ENCODE measurements around the gene MESP1. TPM values are rescaled to one million over a fixed set of nuclear protein-coding genes. Genes with fewer than 3 reads are reported as not detected.

Gene MESP1
- total and polyA plus RNA-seq, 12 donors, result 0.46 to 11.7 (median 4.8) TPM

DNA sequence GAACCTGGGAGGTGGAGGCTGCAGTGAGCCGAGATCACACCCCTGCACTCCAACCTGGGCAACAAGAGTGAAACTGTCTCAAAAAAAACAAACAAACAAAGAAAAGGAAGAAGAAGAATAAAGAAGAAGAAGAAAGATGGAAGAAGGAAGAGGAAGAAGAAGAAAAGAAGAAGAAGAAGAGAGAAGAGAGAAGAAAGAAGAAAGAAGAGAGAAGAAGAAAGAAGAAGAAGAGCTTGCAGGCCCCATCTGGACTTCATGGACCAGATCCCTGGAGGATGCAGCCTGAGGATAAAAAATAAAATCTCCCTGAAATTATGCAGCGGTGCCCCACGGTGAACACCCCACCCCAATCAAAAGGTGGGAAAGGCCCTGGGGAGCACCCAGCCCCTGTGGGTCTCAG lies 8.8 kb upstream of the MESP1 start:
- no peaks in the 10 kb centered on the region for H3K36me3 ChIP-seq (replicated peaks in 1 of 2)
- no peaks in the 10 kb centered on the region for H3K27me3 ChIP-seq
- H3K9me3 ChIP-seq (replicated peaks in 1 of 3), result no peaks in the 10 kb centered on the region
- no peak for TF ChIP-seq POLR2A (IDR thresholded peaks at IDR 0.05)
- TF ChIP-seq CTCF (IDR thresholded peaks at IDR 0.05), result no peak
- no peak overlapping the region for H3K27ac ChIP-seq
- intact Hi-C loops (cut with DNase I), result loop anchor here (2.0 to 5.0 kb wide), 3 partner anchors 115 to 327 kb away; no protein-coding TSS in a partner anchor
- no peaks in the 10 kb centered on the region for H3K4me1 ChIP-seq (replicated peaks in 1 of 2)
- no peak overlapping the region for H3K4me3 ChIP-seq
- DNase-seq, result no peak
- WGBS, 4 donors, result 77 to 96% (median 84%) methylated on average over 3 of the region's 3 CpGs

GRCh38 chr15:89758981-89759380 lies 7.9 kb upstream of the MESP1 start:
- Histone ChIP-seq H3K4me1 (replicated peaks in 1 of 2) (no peaks in the 10 kb centered on the region), H3K27me3 (no peaks in the 10 kb centered on the region), H3K27ac (no peak overlapping the region), H3K9me3 (replicated peaks in 1 of 3) (no peaks in the 10 kb centered on the region), H3K36me3 (replicated peaks in 1 of 2) (no peaks in the 10 kb centered on the region), H3K4me3 (no peak overlapping the region)
- no peak for DNase-seq
- no peak for TF ChIP-seq POLR2A (IDR thresholded peaks at IDR 0.05)
- TF ChIP-seq CTCF (IDR thresholded peaks at IDR 0.05), result no peak
- intact Hi-C loops (cut with DNase I), result loop anchor here in 1 of 2 donors (5.0 kb wide), 1 partner anchor 328 kb away; no protein-coding TSS in a partner anchor
- WGBS, 4 donors, result 82 to 100% (median 90%) methylated on average over 2 to 8 of the region's 8 CpGs

- TF ChIP-seq CTCF (IDR thresholded peaks at IDR 0.05) (no peak), POLR2A (IDR thresholded peaks at IDR 0.05) (no peak)
- 87 to 94% (median 92%) methylated on average over 7 to 8 of the region's 8 CpGs for WGBS, 4 donors
These were observed 7.2 kb upstream of the MESP1 start for GRCh38 chr15:89758283-89758682.

DNA sequence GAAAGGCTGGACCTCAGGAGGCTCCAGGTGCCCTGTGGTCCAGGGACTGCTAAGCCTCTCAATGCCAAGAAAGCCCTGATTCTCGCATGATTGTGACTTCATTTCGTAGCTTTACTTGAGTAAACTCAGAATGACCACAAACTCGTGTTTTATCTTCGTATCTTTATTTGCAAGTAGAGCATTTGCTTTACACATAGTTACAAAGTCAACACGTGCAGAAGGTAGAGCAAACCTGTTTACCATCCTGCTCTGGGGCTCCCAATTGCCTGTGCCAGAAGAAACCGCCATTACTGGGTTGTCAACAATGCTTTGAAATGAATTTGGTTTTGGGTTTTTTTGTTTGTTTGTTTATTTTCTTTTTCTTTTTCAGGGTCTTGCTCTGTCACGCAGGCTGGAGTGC lies 5.8 kb upstream of the MESP1 start:
- no peak for DNase-seq
- 68 to 78% (median 74%) methylated on average over 7 of the region's 7 CpGs for WGBS, 4 donors
- TF ChIP-seq POLR2A (IDR thresholded peaks at IDR 0.05), result no peak
- no peak for TF ChIP-seq CTCF (IDR thresholded peaks at IDR 0.05)
- H3K4me3 ChIP-seq, result no peak overlapping the region
- H3K9me3 ChIP-seq (replicated peaks in 1 of 3), result no peaks in the 10 kb centered on the region
- H3K27me3 ChIP-seq, result no peaks in the 10 kb centered on the region
- H3K36me3 ChIP-seq (replicated peaks in 1 of 2), result no peaks in the 10 kb centered on the region
- H3K4me1 ChIP-seq (replicated peaks in 1 of 2), result no peaks in the 10 kb centered on the region
- no peak overlapping the region for H3K27ac ChIP-seq
- intact Hi-C loops (cut with DNase I), result loop anchor here in 1 of 2 donors (5.0 kb wide), 1 partner anchor 330 kb away; no protein-coding TSS in a partner anchor

More at GRCh38 chr15:89758283-89758682, 7.2 kb upstream of the MESP1 start:
- DNase-seq, result no peak
- intact Hi-C loops (cut with DNase I), result loop anchor here in 1 of 2 donors (5.0 kb wide), 1 partner anchor 329 kb away; no protein-coding TSS in a partner anchor
- H3K27me3 ChIP-seq, result no peaks in the 10 kb centered on the region
- H3K4me1 ChIP-seq (replicated peaks in 1 of 2), result no peaks in the 10 kb centered on the region
- no peak overlapping the region for H3K27ac ChIP-seq
- no peaks in the 10 kb centered on the region for H3K9me3 ChIP-seq (replicated peaks in 1 of 3)
- no peaks in the 10 kb centered on the region for H3K36me3 ChIP-seq (replicated peaks in 1 of 2)
- H3K4me3 ChIP-seq, result no peak overlapping the region
